Mucosa of stomach (tissue), 1 donor: ENCODE results near the gene CHMP5.

ENCODE experiments used
- H3K27me3 ChIP-seq: one replicate; pipeline ENCODE4 v1.7.0; 2013; ENCODE audit warnings: mild to moderate bottlenecking, low read length; ENCODE audit not compliant: control insufficient read depth, insufficient read depth
- H3K36me3 ChIP-seq: one replicate; pipeline ENCODE4 v1.7.0; 2013; ENCODE audit warnings: low read length; ENCODE audit not compliant: control insufficient read depth, insufficient read depth
- H3K4me1 ChIP-seq: one replicate; pipeline ENCODE4 v1.7.0; 2013; ENCODE audit warnings: mild to moderate bottlenecking, low read length; ENCODE audit not compliant: control insufficient read depth, insufficient read depth
- H3K4me3 ChIP-seq: one replicate; pipeline ENCODE4 v1.7.0; 2013; ENCODE audit warnings: low read length
- H3K9ac ChIP-seq: one replicate; pipeline ENCODE4 v1.7.0; 2013; ENCODE audit warnings: mild to moderate bottlenecking, low read length, moderate library complexity
- H3K9me3 ChIP-seq: one replicate; pipeline ENCODE4 v1.7.0; 2013; ENCODE audit warnings: mild to moderate bottlenecking, low read length, moderate library complexity; ENCODE audit not compliant: control insufficient read depth
- donor health status: Pancreatic carcinoma.

CHMP5 gene

DNA sequence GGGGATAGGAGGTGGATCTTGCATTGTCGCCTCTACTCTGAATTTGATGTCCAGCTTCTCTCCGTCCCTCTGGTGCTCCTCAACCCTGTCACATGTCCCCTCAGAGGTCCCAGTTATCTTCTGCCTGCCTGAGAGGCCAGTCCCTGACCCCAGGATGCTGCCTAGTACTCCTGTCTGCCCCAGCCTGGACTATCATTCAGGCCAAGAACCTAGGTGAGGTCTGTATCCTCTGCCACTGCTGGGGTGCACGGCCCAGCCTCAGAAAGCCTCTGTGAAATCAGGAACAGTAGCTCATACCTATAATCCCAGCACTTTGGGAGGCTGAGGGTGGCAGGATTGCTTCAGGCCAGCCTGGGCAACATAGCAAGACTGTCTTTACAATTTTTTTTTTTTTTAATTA is 16.2 kb upstream of the CHMP5 start:
- H3K9me3 ChIP-seq = no peaks in the 10 kb centered on the region
- no peak overlapping the region for H3K4me3 ChIP-seq
- no peaks in the 10 kb centered on the region for H3K4me1 ChIP-seq
- H3K27me3 ChIP-seq = no peaks in the 10 kb centered on the region
- H3K9ac ChIP-seq = no peak overlapping the region
- peaks cover 17% of the 10 kb centered on the region for H3K36me3 ChIP-seq

DNA sequence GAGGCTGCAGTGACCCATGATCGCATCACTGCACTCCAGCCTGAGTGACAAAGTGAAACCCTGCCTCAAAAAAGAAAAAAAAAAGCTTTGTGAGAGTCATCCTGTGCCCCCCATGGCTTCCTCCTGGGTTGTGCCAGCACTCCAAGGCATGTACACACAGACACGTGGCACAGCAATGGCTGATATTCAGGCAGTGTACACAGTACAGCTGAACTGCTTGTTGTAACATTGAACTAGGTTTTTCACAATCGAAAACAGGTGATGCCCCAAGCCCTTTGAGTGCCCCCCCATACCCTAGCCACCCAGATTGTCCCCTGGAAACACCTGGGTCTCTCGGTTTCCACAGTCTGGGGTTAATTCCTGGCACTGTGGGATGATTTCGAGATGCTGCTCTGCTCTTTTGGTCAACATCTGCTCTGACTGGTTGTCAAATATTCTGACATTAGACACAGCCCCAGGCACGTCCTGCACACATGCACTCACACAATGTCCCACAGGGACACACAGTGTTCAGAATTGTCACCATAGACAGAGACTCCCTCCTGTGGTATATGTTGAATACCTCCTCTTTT is 15.7 kb upstream of the CHMP5 start:
- Histone ChIP-seq H3K9ac (no peak overlapping the region), H3K4me1 (no peaks in the 10 kb centered on the region), H3K9me3 (no peaks in the 10 kb centered on the region), H3K4me3 (no peak overlapping the region), H3K36me3 (peaks cover 17% of the 10 kb centered on the region), H3K27me3 (no peaks in the 10 kb centered on the region)

DNA sequence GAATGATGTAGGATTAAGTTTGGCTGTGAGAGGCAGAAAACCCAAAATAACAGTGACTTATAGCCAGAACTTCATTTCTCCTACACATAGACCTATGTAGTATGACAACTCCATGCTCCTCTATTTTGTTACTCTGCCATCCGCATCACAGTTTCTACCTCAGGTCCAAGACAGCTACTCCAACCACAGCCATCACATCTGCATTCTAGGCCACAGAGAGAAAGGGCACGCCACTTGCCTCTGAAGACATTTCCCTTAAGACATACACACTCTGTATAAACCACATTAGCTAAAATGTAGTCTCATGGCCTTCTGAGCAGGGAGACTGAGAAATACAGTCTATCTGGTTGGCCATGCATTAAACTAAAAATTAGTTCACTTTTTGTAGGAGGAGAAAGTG is 14.9 kb upstream of the CHMP5 start:
- no peaks in the 10 kb centered on the region for H3K9me3 ChIP-seq
- no peaks in the 10 kb centered on the region for H3K4me1 ChIP-seq
- H3K36me3 ChIP-seq = peaks cover 19% of the 10 kb centered on the region
- H3K9ac ChIP-seq = no peak overlapping the region
- no peaks in the 10 kb centered on the region for H3K27me3 ChIP-seq
- no peak overlapping the region for H3K4me3 ChIP-seq

DNA sequence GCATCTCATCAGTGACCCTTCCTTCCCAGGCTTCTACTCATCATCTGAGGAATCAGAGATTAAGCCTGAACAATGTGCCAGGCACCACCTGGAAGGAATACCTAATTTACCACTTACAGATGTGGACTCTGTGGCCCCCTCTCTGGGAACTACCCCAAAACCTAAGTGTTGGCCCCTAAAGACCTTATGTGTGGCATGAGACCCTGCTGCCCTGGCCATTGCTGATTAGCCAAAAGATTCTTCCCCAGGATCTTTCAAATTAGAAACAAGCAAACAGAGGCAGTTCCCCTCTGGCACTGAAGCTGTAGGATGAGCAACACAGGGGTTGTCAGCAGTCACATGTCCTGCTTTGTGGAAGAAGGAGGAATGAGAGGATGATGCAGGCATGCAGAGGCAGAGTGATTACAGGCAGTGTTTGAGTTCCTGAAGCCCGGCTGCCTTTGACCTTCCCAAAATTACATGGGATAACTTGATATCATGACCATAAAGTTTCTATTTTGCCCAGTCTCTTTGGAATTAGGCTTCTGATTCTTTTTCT is 14.3 kb upstream of the CHMP5 start:
- H3K27me3 ChIP-seq = no peaks in the 10 kb centered on the region
- H3K4me3 ChIP-seq = no peak overlapping the region
- no peak overlapping the region for H3K9ac ChIP-seq
- no peaks in the 10 kb centered on the region for H3K4me1 ChIP-seq
- no peaks in the 10 kb centered on the region for H3K9me3 ChIP-seq
- peaks cover 24% of the 10 kb centered on the region for H3K36me3 ChIP-seq

GRCh38 chr9:33254211-33254610 is 10.6 kb upstream of the CHMP5 start:
- Histone ChIP-seq H3K9ac (no peak overlapping the region), H3K4me3 (no peak overlapping the region), H3K9me3 (no peaks in the 10 kb centered on the region), H3K36me3 (peaks cover 30% of the 10 kb centered on the region), H3K4me1 (no peaks in the 10 kb centered on the region), H3K27me3 (no peaks in the 10 kb centered on the region)

DNA sequence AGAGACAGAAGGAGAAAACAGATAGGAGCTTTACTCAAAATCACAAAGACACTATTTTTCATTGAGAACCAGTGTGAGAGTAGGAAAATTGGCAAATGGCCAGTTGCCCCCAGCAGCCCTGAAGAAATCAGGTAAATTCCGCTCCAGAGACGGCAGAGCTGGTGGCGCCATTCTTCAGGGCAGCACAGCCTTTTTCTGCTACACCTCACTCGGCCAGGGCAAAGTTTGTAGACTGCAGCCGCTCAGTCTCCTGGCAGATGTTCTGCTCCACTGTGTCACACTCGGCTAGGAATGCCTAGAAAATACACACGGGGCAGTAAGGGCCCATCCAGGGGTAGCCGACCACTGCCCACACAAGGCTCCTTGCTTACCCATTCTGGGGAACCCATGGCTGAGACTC is 9.8 kb upstream of the CHMP5 start:
- Histone ChIP-seq H3K9me3 (no peaks in the 10 kb centered on the region), H3K9ac (no peak overlapping the region), H3K4me1 (no peaks in the 10 kb centered on the region), H3K36me3 (peaks cover 30% of the 10 kb centered on the region), H3K27me3 (no peaks in the 10 kb centered on the region), H3K4me3 (no peak overlapping the region)

- Histone ChIP-seq H3K9me3 (no peaks in the 10 kb centered on the region), H3K27me3 (no peaks in the 10 kb centered on the region), H3K4me1 (no peaks in the 10 kb centered on the region), H3K9ac (no peak overlapping the region), H3K36me3 (peaks cover 30% of the 10 kb centered on the region), H3K4me3 (no peak overlapping the region)
Measured at GRCh38 chr9:33255471-33255870, 9.4 kb upstream of the CHMP5 start.

DNA sequence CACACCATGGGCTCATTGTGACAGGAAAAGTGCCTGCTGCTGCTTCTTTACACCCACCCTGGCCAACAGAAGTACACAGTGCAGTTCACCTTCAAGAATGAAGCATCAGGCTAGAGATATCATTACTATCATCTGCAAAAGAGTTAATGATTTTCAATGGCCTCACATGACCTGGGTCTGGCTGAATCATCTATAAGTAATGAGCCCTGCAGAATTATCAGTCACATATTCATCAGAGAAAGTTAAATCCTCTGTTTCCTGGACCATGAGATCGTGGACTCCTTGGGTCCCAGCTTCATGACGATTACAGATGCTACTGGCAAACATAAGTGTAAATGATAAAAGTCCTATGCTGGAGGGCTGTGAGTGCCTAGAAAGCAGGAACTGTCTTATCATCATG is 8.6 kb upstream of the CHMP5 start:
- no peak overlapping the region for H3K9ac ChIP-seq
- H3K4me3 ChIP-seq = no peak overlapping the region
- H3K36me3 ChIP-seq = peaks cover 30% of the 10 kb centered on the region

GRCh38 chr9:33257276-33257675 is 7.6 kb upstream of the CHMP5 start:
- Histone ChIP-seq H3K9me3 (no peaks in the 10 kb centered on the region), H3K4me3 (no peak overlapping the region), H3K4me1 (no peaks in the 10 kb centered on the region), H3K27me3 (no peaks in the 10 kb centered on the region), H3K36me3 (peaks cover 30% of the 10 kb centered on the region), H3K9ac (no peak overlapping the region)

More for the DNA sequence above, 8.6 kb upstream of the CHMP5 start:
- no peaks in the 10 kb centered on the region for H3K27me3 ChIP-seq
- H3K9me3 ChIP-seq = no peaks in the 10 kb centered on the region
- H3K4me1 ChIP-seq = no peaks in the 10 kb centered on the region

DNA sequence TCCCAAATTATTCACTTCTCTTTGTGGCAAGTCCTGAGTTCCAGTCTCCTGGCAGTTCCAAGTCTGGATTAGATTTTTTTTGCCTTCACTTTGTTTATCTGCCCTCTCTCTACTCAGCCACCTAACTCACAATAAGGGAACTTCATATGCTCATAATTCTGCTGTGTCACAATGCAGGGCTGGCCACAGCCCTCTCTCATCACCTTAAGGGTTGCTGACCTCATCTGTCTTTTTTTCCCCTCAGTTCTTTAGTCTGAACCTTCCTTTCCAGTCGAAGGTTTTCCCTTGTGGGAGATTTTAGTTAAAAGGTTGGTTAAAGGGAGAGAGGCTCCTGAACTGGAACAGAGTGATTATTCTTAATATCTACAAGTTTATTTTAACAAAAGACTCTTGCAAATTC is 4.5 kb upstream of the CHMP5 start:
- Histone ChIP-seq H3K36me3 (peaks cover 15% of the 10 kb centered on the region), H3K4me3 (no peak overlapping the region), H3K9ac (no peak overlapping the region), H3K4me1 (peaks cover 2% of the 10 kb centered on the region), H3K9me3 (no peaks in the 10 kb centered on the region), H3K27me3 (no peaks in the 10 kb centered on the region)

DNA sequence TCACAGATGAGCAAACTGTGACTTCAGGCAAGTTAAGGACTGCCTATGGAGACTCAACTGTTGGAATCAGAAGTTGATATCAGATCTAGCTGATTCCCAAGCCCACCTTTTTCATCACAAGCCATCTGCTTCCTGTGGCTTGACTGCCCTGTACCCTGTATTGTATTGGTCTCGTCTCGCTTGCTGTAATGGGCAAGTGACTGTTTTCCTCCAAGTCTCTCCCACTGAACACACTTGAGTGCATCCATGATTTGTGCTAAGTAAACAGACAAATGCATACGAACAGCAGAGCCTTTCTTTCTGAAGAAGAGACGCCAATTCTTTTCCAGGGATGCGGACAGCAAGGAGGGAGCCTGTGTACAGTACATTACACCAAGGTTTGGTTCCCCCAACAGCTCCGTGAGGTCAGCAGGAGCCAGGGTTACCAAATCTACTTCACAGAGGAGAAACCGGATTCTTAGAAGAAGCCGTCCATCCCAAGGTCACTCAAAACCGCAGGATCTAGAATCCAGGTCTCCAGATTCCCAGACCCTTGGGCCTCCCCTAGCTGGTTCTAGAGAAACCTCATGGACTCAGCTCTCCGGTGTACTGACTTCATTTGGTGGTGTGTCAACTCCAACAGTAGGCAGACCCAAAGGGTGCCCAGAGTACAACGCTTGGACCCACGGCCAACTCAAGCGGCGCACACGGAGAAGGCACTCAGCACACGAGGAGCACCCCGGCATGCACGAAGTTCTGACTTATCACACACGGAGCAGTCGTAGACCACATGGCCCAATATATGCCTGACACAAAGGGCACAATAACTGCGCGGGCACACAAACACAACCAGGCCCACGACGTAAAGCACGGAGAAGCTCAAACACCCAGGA is 1.5 kb upstream of the CHMP5 start:
- H3K27me3 ChIP-seq = no peaks in the 10 kb centered on the region
- H3K9me3 ChIP-seq = no peaks in the 10 kb centered on the region
- H3K4me3 ChIP-seq = peak overlapping the region; percentile 81
- H3K36me3 ChIP-seq = no peaks in the 10 kb centered on the region
- peak overlapping the region; percentile 98 for H3K9ac ChIP-seq
- peaks cover 9% of the 10 kb centered on the region for H3K4me1 ChIP-seq

DNA sequence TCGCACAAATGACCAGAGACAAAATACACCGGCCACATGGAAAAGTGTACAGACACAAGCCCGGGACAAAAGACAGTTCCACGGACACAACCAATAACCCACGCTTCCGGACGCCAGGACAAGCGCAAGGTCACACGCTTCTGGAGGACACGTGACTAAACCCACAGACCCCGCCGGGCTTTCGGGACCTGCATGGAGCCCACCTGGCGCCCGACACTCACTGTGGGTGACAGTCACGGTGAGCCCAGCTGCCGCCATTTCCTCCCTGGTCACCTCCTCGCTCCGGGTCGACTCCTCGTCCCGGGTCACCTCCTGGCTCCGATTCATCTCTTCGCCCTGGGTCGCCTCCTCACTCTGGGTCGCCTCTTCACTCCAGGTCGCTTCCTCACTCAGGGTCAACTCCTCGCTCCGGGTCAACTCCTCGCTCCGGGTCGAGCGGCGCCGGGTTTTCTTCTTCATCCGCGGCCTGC is 811 bp upstream of the CHMP5 start:
- peaks cover 9% of the 10 kb centered on the region for H3K4me1 ChIP-seq
- H3K36me3 ChIP-seq = no peaks in the 10 kb centered on the region
- no peaks in the 10 kb centered on the region for H3K9me3 ChIP-seq
- H3K4me3 ChIP-seq = peak overlapping the region; percentile 81
- H3K27me3 ChIP-seq = no peaks in the 10 kb centered on the region
- H3K9ac ChIP-seq = peak overlapping the region; percentile 98
